ENCODE measurements around the gene TTC9. TPM values are rescaled to one million over a fixed set of nuclear protein-coding genes. Genes with fewer than 3 reads are reported as not detected.

Gene TTC9
- total RNA-seq, 2 experiments from 2014 or later, result 5.5 to 5.7 TPM

DNA sequence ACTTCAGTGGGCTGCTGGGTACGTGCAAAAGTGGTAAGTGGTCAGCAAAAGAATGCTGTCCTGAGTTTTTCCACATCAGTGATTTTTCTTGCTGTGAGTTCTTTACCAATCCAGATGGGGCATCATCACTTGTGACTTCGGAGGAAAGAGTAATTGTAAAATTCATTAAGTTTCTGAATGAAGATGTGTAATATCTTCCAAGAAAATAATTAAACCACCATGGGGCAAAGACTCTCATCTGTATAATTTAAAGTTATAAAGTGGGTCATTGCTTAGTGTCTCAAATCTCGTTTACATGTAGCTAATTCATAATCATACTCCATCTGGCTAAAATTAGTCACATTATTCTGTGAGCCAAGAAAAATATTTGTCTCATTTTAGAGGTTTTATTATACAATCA is 30.5 kb upstream of the TTC9 start:
- H3K9me3 Mint-ChIP-seq, result no peaks in the 10 kb centered on the region
- H3K36me3 Mint-ChIP-seq (ENCODE audit: low read depth), result no peaks in the 10 kb centered on the region
- intact Hi-C loops (cut with micrococcal nuclease), result loop anchor here (10.0 kb wide), 1 partner anchor 204 kb away; no protein-coding TSS in a partner anchor
- no peaks in the 10 kb centered on the region for H3K4me1 Mint-ChIP-seq (ENCODE audit: low read depth)
- no peak for DNase-seq
- POLR2A ChIA-PET, result interaction anchor here (1.2 kb wide), 1 partner anchor 10 kb away, joined by 3 read pairs; no protein-coding TSS in a partner anchor
- CTCF ChIA-PET, result interaction anchor here (1.4 kb wide), 1 partner anchor 102 kb away, joined by 4 read pairs; no protein-coding TSS in a partner anchor
- TF ChIP-seq, protein P1, sequence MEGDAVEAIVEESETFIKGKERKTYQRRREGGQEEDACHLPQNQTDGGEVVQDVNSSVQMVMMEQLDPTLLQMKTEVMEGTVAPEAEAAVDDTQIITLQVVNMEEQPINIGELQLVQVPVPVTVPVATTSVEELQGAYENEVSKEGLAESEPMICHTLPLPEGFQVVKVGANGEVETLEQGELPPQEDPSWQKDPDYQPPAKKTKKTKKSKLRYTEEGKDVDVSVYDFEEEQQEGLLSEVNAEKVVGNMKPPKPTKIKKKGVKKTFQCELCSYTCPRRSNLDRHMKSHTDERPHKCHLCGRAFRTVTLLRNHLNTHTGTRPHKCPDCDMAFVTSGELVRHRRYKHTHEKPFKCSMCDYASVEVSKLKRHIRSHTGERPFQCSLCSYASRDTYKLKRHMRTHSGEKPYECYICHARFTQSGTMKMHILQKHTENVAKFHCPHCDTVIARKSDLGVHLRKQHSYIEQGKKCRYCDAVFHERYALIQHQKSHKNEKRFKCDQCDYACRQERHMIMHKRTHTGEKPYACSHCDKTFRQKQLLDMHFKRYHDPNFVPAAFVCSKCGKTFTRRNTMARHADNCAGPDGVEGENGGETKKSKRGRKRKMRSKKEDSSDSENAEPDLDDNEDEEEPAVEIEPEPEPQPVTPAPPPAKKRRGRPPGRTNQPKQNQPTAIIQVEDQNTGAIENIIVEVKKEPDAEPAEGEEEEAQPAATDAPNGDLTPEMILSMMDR (IDR thresholded peaks at IDR 0.05), result no peak
- H3K27me3 Mint-ChIP-seq, result peaks cover 4% of the 10 kb centered on the region
- no peak overlapping the region for H3K27ac Mint-ChIP-seq
- H3K4me3 Mint-ChIP-seq, result no peak overlapping the region
- no peak for ATAC-seq

DNA sequence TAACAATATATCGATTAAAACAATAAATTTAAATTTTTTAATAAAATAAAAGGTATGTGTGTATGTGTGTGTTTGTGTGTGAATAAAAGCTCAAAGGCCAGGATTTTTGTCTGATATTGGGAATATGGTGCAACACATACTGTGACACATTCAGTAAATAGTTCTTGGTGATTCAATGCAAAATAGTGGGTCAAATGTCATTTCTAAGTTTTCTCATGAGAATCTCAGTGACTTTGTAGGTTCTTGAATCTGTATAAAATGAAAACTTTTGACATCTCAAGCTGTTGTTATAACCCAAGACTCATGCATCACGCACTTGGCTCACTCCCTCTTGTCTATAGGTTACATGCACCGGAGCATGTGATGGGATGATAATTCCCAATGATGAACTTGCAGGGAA is 25.1 kb upstream of the TTC9 start:
- H3K9me3 Mint-ChIP-seq, result no peaks in the 10 kb centered on the region
- no peaks in the 10 kb centered on the region for H3K4me1 Mint-ChIP-seq (ENCODE audit: low read depth)
- H3K27me3 Mint-ChIP-seq, result no peaks in the 10 kb centered on the region
- ATAC-seq (no peak), DNase-seq (no peak)
- TF ChIP-seq, protein P1 (IDR thresholded peaks at IDR 0.05), result no peak
- intact Hi-C loops (cut with micrococcal nuclease), result loop anchor here (10.0 kb wide), 1 partner anchor 198 kb away; no protein-coding TSS in a partner anchor
- no peak overlapping the region for H3K4me3 Mint-ChIP-seq
- no peaks in the 10 kb centered on the region for H3K36me3 Mint-ChIP-seq (ENCODE audit: low read depth)
- POLR2A ChIA-PET, result no interaction called here
- H3K27ac Mint-ChIP-seq, result no peak overlapping the region
- CTCF ChIA-PET, result no interaction called here

DNA sequence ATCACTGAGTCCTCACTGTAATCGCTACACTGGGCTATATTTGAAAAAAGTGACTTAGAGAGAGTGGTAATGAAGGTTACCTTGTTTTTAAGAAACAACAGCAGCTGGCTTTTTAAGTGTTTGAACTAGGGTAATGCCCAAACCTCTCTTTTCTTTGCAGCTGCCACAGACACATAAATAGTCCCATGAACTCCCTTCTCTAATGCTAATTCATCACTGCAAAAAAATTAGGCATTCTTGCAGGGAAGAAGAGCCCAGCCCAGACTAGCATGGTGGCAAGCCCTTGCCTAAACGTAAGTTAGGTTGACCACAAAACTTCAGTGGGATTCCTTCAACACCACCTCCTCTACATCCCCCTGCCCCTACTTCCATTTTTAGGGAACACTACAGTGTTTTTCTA is 23.4 kb upstream of the TTC9 start:
- H3K27ac Mint-ChIP-seq, result no peak overlapping the region
- H3K4me3 Mint-ChIP-seq, result no peak overlapping the region
- ChIA-PET POLR2A (interaction anchor here (0.6 to 2.0 kb wide), 4 partner anchors 16 to 102 kb away, joined by 3 to 4 read pairs (median 3); no protein-coding TSS in a partner anchor), CTCF (no interaction called here)
- H3K9me3 Mint-ChIP-seq, result no peaks in the 10 kb centered on the region
- TF ChIP-seq, protein P1 (IDR thresholded peaks at IDR 0.05), result no peak
- DNase-seq (no peak), ATAC-seq (no peak)
- no peaks in the 10 kb centered on the region for H3K4me1 Mint-ChIP-seq (ENCODE audit: low read depth)
- no peaks in the 10 kb centered on the region for H3K27me3 Mint-ChIP-seq
- intact Hi-C loops (cut with micrococcal nuclease), result loop anchor here (10.0 kb wide), 1 partner anchor 196 kb away; no protein-coding TSS in a partner anchor
- H3K36me3 Mint-ChIP-seq (ENCODE audit: low read depth), result peaks cover 2% of the 10 kb centered on the region

DNA sequence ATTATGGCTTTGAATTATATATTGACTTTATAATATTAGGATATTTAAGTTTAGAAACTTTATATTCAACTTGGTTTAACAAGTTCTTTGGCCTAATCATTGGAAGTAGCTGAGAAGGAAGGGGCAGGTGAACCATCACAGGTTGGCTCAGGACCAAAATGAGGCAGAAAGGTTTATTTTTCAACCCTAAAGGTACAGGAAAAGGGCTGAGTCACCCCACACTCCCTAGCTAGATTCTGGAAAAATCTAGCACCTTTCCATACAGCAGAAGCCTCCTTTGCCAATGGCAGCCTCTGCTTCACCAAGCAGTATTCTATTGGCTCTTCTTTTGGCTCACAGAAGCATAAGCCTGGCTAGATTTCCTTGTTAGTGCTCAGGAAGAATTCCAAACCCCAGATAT is 22.0 kb upstream of the TTC9 start:
- ATAC-seq (no peak), DNase-seq (no peak)
- Mint-ChIP-seq H3K4me1 (ENCODE audit: low read depth) (no peaks in the 10 kb centered on the region), H3K36me3 (ENCODE audit: low read depth) (peaks cover 2% of the 10 kb centered on the region), H3K27ac (no peak overlapping the region), H3K4me3 (no peak overlapping the region), H3K9me3 (no peaks in the 10 kb centered on the region), H3K27me3 (no peaks in the 10 kb centered on the region)
- ChIA-PET POLR2A (interaction anchor here (0.6 kb wide), 1 partner anchor 194 kb away, joined by 3 read pairs; no protein-coding TSS in a partner anchor), CTCF (interaction anchor here (1.1 to 7.3 kb wide), 2 partner anchors 94 to 198 kb away, joined by 3 to 102 read pairs; no protein-coding TSS in a partner anchor)
- TF ChIP-seq, protein P1 (IDR thresholded peaks at IDR 0.05), result no peak
- intact Hi-C loops (cut with micrococcal nuclease), result loop anchor here (10.0 kb wide), 1 partner anchor 195 kb away; no protein-coding TSS in a partner anchor

DNA sequence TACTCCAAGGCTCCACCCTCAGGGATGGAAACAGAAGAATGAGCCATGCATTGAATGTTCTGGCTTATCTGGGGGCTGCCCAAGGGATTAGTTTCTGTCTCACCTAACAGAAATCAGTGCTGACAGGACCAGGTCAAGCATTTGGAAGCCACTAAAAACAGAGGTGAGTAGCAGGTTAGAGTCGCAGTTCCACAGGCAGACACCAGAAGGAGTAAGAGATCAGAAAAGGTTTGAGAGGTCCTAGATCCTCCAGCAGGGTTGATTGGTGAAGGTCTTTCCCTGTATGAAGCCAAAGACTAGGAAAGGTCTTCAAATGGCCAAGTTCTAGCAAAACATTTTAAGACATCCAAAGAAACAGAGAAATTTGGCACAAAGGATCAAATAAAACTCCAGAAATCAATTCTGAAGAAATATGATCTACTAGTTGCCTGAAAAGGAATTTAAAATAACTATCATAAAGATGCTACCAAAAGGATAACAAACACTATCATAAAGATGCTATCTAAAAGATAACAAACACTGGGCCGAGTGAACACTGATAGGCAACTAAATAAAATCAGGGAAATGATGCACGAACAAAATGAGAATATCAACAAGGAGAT is 19.5 kb upstream of the TTC9 start:
- H3K27me3 Mint-ChIP-seq, result no peaks in the 10 kb centered on the region
- ChIA-PET CTCF (interaction anchor here (0.8 to 7.3 kb wide), 15 partner anchors 12 to 195 kb away, joined by 3 to 102 read pairs (median 4); no protein-coding TSS in a partner anchor), POLR2A (no interaction called here)
- DNase-seq, result peak; percentile 71
- H3K27ac Mint-ChIP-seq, result no peak overlapping the region
- intact Hi-C loops (cut with micrococcal nuclease), result loop anchor here (1.0 kb wide), 1 partner anchor 92 kb away; no protein-coding TSS in a partner anchor
- TF ChIP-seq, protein P1 (IDR thresholded peaks at IDR 0.05), result peak; percentile 83
- no peaks in the 10 kb centered on the region for H3K4me1 Mint-ChIP-seq (ENCODE audit: low read depth)
- peaks cover 17% of the 10 kb centered on the region for H3K36me3 Mint-ChIP-seq (ENCODE audit: low read depth)
- ATAC-seq, result peak; percentile 94
- peaks cover 9% of the 10 kb centered on the region for H3K9me3 Mint-ChIP-seq
- no peak overlapping the region for H3K4me3 Mint-ChIP-seq

Data from activated CD8-positive, alpha-beta T cell treated with anti-CD3 and anti-CD28 coated beads for 36 hours (primary cell).